ENCODE results near the gene MYRFL. TPM values are rescaled to one million over a fixed set of nuclear protein-coding genes. Genes with fewer than 3 reads are reported as not detected.
A peak's percentile ranks its signal among the peaks of the same experiment; 100 is the strongest.

The MYRFL gene
- polyA plus RNA-seq (2013) = 0.21 and 0.37 TPM in 2 replicates

GRCh38 chr12:69824966-69825560 lies at the start of gene MYRFL:
Gene MYRFL, plus strand, starts transcription at chr12:69825227. Its CDS starts 291 bp downstream, at chr12:69825518.
- H3K79me2 ChIP-seq (ENCODE audit: control insufficient read depth, insufficient read depth, low read length, poor library complexity) = no peaks in the 10 kb centered on the region
- WGBS (ENCODE audit: extremely low coverage, insufficient coverage, insufficient read length) = no CpG with 5 or more reads among the region's 5 CpGs
- no peak within 1 kb of the TSS for H3K9ac ChIP-seq (ENCODE audit: low read length)

GRCh38 chr12:69779928-69780327 lies 45.1 kb upstream of the MYRFL start:
- Histone ChIP-seq H2AK5ac (ENCODE audit: low read length) (no peak overlapping the region), H4K91ac (ENCODE audit: low read depth, low read length) (no peak overlapping the region), H3K27ac (ENCODE audit: low read depth, low read length) (no peak overlapping the region), H2BK120ac (ENCODE audit: insufficient read depth, low read length, poor library complexity) (no peak overlapping the region), H2BK5ac (ENCODE audit: low read depth, low read length, poor library complexity) (no peak overlapping the region), H3K4me3 (ENCODE audit: low read depth, low read length) (no peak overlapping the region), H3K4me1 (ENCODE audit: control insufficient read depth in 1 of 2, insufficient read depth in 2 of 2, low read length in 2 of 2) (no peaks in the 10 kb centered on the region), H3K36me3 (ENCODE audit: control insufficient read depth in 1 of 2, insufficient read depth in 2 of 2, low read length in 2 of 2) (peaks cover 0 to 3% of the 10 kb centered on the region in 2 experiments), H3K9me3 (ENCODE audit: insufficient read depth, low read depth, low read length) (no peaks in the 10 kb centered on the region), H3K79me1 (ENCODE audit: low read length) (no peaks in the 10 kb centered on the region), H4K8ac (ENCODE audit: low read depth, low read length) (no peak overlapping the region), H2AFZ (ENCODE audit: insufficient read depth, low read length, poor library complexity) (no peak overlapping the region), H4K12ac (ENCODE audit: low read depth, low read length) (no peak overlapping the region), H3K18ac (ENCODE audit: low read length) (no peak overlapping the region), H3K79me2 (ENCODE audit: control insufficient read depth, insufficient read depth, low read length, poor library complexity) (no peaks in the 10 kb centered on the region), H3K9ac (ENCODE audit: low read length) (no peak overlapping the region), H3K27me3 (ENCODE audit: insufficient read depth, low read length) (no peaks in the 10 kb centered on the region), H2BK12ac (ENCODE audit: low read length) (no peak overlapping the region), H3K4me2 (ENCODE audit: low read length) (no peak overlapping the region), H3K14ac (ENCODE audit: low read length) (no peak overlapping the region), H3K23ac (ENCODE audit: low read length) (no peak overlapping the region), H3K4ac (ENCODE audit: low read depth, low read length) (no peak overlapping the region)
- DNase-seq = peak; percentile 68 to 74
- no CpG with 5 or more reads among the region's 7 CpGs for WGBS (ENCODE audit: extremely low coverage, insufficient coverage, insufficient read length)

More at GRCh38 chr12:69824966-69825560, at the start of gene MYRFL:
- H3K27ac ChIP-seq (ENCODE audit: low read depth, low read length) = no peak within 1 kb of the TSS
- H3K79me1 ChIP-seq (ENCODE audit: low read length) = no peaks in the 10 kb centered on the region
- no peak within 1 kb of the TSS for H3K4ac ChIP-seq (ENCODE audit: low read depth, low read length)
- no peak within 1 kb of the TSS for H3K4me3 ChIP-seq (ENCODE audit: low read depth, low read length)
- no peaks in the 10 kb centered on the region for H3K9me3 ChIP-seq (ENCODE audit: insufficient read depth, low read depth, low read length)
- H3K4me2 ChIP-seq (ENCODE audit: low read length) = no peak within 1 kb of the TSS
- no peak within 1 kb of the TSS for H4K8ac ChIP-seq (ENCODE audit: low read depth, low read length)
- H2AK5ac ChIP-seq (ENCODE audit: low read length) = no peak within 1 kb of the TSS
- no peak within 1 kb of the TSS for H4K91ac ChIP-seq (ENCODE audit: low read depth, low read length)
- no peak within 1 kb of the TSS for H2BK120ac ChIP-seq (ENCODE audit: insufficient read depth, low read length, poor library complexity)
- no peak for DNase-seq
- no peak within 1 kb of the TSS for H3K23ac ChIP-seq (ENCODE audit: low read length)
- no peak within 1 kb of the TSS for H2AFZ ChIP-seq (ENCODE audit: insufficient read depth, low read length, poor library complexity)
- no peaks in the 10 kb centered on the region for H3K4me1 ChIP-seq (ENCODE audit: control insufficient read depth in 1 of 2, insufficient read depth in 2 of 2, low read length in 2 of 2)
- no peaks in the 10 kb centered on the region for H3K27me3 ChIP-seq (ENCODE audit: insufficient read depth, low read length)
- H2BK12ac ChIP-seq (ENCODE audit: low read length) = no peak within 1 kb of the TSS
- no peak within 1 kb of the TSS for H3K14ac ChIP-seq (ENCODE audit: low read length)
- H3K18ac ChIP-seq (ENCODE audit: low read length) = no peak within 1 kb of the TSS
- no peak within 1 kb of the TSS for H4K12ac ChIP-seq (ENCODE audit: low read depth, low read length)
- H3K36me3 ChIP-seq (ENCODE audit: control insufficient read depth in 1 of 2, insufficient read depth in 2 of 2, low read length in 2 of 2) = no peaks in the 10 kb centered on the region
- H2BK5ac ChIP-seq (ENCODE audit: low read depth, low read length, poor library complexity) = no peak within 1 kb of the TSS

GRCh38 chr12:69783365-69783764 lies 41.7 kb upstream of the MYRFL start:
- Histone ChIP-seq H3K18ac (ENCODE audit: low read length) (no peak overlapping the region), H3K9ac (ENCODE audit: low read length) (no peak overlapping the region), H4K91ac (ENCODE audit: low read depth, low read length) (no peak overlapping the region)

GRCh38 chr12:69789351-69789750 lies 35.7 kb upstream of the MYRFL start:
- no peak overlapping the region for H3K4ac ChIP-seq (ENCODE audit: low read depth, low read length)
- no peak overlapping the region for H4K8ac ChIP-seq (ENCODE audit: low read depth, low read length)
- H4K12ac ChIP-seq (ENCODE audit: low read depth, low read length) = no peak overlapping the region
- H3K36me3 ChIP-seq (ENCODE audit: control insufficient read depth in 1 of 2, insufficient read depth in 2 of 2, low read length in 2 of 2) = no peaks in the 10 kb centered on the region
- no peak overlapping the region for H2BK12ac ChIP-seq (ENCODE audit: low read length)
- no peak overlapping the region for H3K9ac ChIP-seq (ENCODE audit: low read length)
- no peaks in the 10 kb centered on the region for H3K79me2 ChIP-seq (ENCODE audit: control insufficient read depth, insufficient read depth, low read length, poor library complexity)
- H2BK5ac ChIP-seq (ENCODE audit: low read depth, low read length, poor library complexity) = no peak overlapping the region
- no peaks in the 10 kb centered on the region for H3K79me1 ChIP-seq (ENCODE audit: low read length)
- H4K91ac ChIP-seq (ENCODE audit: low read depth, low read length) = no peak overlapping the region
- H3K4me2 ChIP-seq (ENCODE audit: low read length) = no peak overlapping the region
- H2AFZ ChIP-seq (ENCODE audit: insufficient read depth, low read length, poor library complexity) = no peak overlapping the region
- H3K4me1 ChIP-seq (ENCODE audit: control insufficient read depth in 1 of 2, insufficient read depth in 2 of 2, low read length in 2 of 2) = no peaks in the 10 kb centered on the region
- H3K27me3 ChIP-seq (ENCODE audit: insufficient read depth, low read length) = no peaks in the 10 kb centered on the region
- H2BK120ac ChIP-seq (ENCODE audit: insufficient read depth, low read length, poor library complexity) = no peak overlapping the region
- H3K23ac ChIP-seq (ENCODE audit: low read length) = no peak overlapping the region
- no peak overlapping the region for H3K27ac ChIP-seq (ENCODE audit: low read depth, low read length)
- no peak overlapping the region for H3K4me3 ChIP-seq (ENCODE audit: low read depth, low read length)
- no peak overlapping the region for H3K18ac ChIP-seq (ENCODE audit: low read length)
- H3K9me3 ChIP-seq (ENCODE audit: insufficient read depth, low read depth, low read length) = no peaks in the 10 kb centered on the region
- no peak for DNase-seq
- no peak overlapping the region for H2AK5ac ChIP-seq (ENCODE audit: low read length)
- no peak overlapping the region for H3K14ac ChIP-seq (ENCODE audit: low read length)

More at GRCh38 chr12:69783365-69783764, 41.7 kb upstream of the MYRFL start:
- no peak overlapping the region for H3K14ac ChIP-seq (ENCODE audit: low read length)
- H2BK12ac ChIP-seq (ENCODE audit: low read length) = no peak overlapping the region
- H3K4me3 ChIP-seq (ENCODE audit: low read depth, low read length) = no peak overlapping the region
- peaks cover 0 to 3% of the 10 kb centered on the region in 2 experiments for H3K36me3 ChIP-seq (ENCODE audit: control insufficient read depth in 1 of 2, insufficient read depth in 2 of 2, low read length in 2 of 2)
- H3K23ac ChIP-seq (ENCODE audit: low read length) = no peak overlapping the region
- no peaks in the 10 kb centered on the region for H3K79me1 ChIP-seq (ENCODE audit: low read length)
- H4K8ac ChIP-seq (ENCODE audit: low read depth, low read length) = no peak overlapping the region
- H3K79me2 ChIP-seq (ENCODE audit: control insufficient read depth, insufficient read depth, low read length, poor library complexity) = no peaks in the 10 kb centered on the region
- no peak overlapping the region for H3K4me2 ChIP-seq (ENCODE audit: low read length)
- H3K4me1 ChIP-seq (ENCODE audit: control insufficient read depth in 1 of 2, insufficient read depth in 2 of 2, low read length in 2 of 2) = no peaks in the 10 kb centered on the region
- no peaks in the 10 kb centered on the region for H3K27me3 ChIP-seq (ENCODE audit: insufficient read depth, low read length)
- H2AFZ ChIP-seq (ENCODE audit: insufficient read depth, low read length, poor library complexity) = no peak overlapping the region
- H3K4ac ChIP-seq (ENCODE audit: low read depth, low read length) = no peak overlapping the region
- no CpG with 5 or more reads among the region's 6 CpGs for WGBS (ENCODE audit: extremely low coverage, insufficient coverage, insufficient read length)
- H3K9me3 ChIP-seq (ENCODE audit: insufficient read depth, low read depth, low read length) = no peaks in the 10 kb centered on the region
- H4K12ac ChIP-seq (ENCODE audit: low read depth, low read length) = no peak overlapping the region
- H3K27ac ChIP-seq (ENCODE audit: low read depth, low read length) = no peak overlapping the region
- no peak overlapping the region for H2BK5ac ChIP-seq (ENCODE audit: low read depth, low read length, poor library complexity)
- DNase-seq = no peak
- H2AK5ac ChIP-seq (ENCODE audit: low read length) = no peak overlapping the region
- H2BK120ac ChIP-seq (ENCODE audit: insufficient read depth, low read length, poor library complexity) = no peak overlapping the region

All from trophoblast cell (in vitro differentiated cells and primary cell).